Lung (tissue), 12 donors: Measurements from ENCODE around the gene PPP1R2B. TPM values are rescaled to one million over a fixed set of nuclear protein-coding genes. Genes with fewer than 3 reads are reported as not detected.

Experiments used
- ATAC-seq: fragments of 200-7000 bp; cut with Tn5 transposase; one replicate; pipeline ENCODE4 v1.9.1; 2020; ENCODE audit warnings: moderate number of reproducible peaks; ENCODE audit not compliant: insufficient read depth, low FRiP score
- DNase-seq, 3 donors: peaks; one replicate each; pipeline ENCODE4 v3.0.0-alpha.2; 2013 to 2017
- H3K27ac ChIP-seq, 2 donors: one replicate each; pipeline ENCODE4 v1.5.1; 2013; ENCODE audit warnings: mild to moderate bottlenecking in 2 of 2, moderate library complexity in 2 of 2, control low read depth in 1 of 2, inconsistent platforms in 1 of 2, low read depth in 1 of 2, low read length in 1 of 2
- H3K27me3 ChIP-seq, 3 donors: one replicate each; pipeline ENCODE4 v1.5.1; 2013; ENCODE audit warnings: low read length in 2 of 3; ENCODE audit not compliant: control insufficient read depth in 3 of 3, insufficient read depth in 3 of 3
- H3K36me3 ChIP-seq, 4 donors: one replicate each; pipeline ENCODE4 v1.5.1; 2013; ENCODE audit warnings: low read length in 4 of 4, mild to moderate bottlenecking in 1 of 4, moderate library complexity in 1 of 4; ENCODE audit not compliant: control insufficient read depth in 4 of 4, insufficient read depth in 4 of 4
- H3K4me1 ChIP-seq, 5 donors: one replicate each; pipeline ENCODE4 v1.5.1; 2013; ENCODE audit warnings: low read length in 5 of 5, mild to moderate bottlenecking in 2 of 5, moderate library complexity in 1 of 5; ENCODE audit not compliant: control insufficient read depth in 5 of 5, insufficient read depth in 5 of 5
- H3K4me3 ChIP-seq: one replicate; pipeline ENCODE4 v1.5.1; 2013; ENCODE audit warnings: mild to moderate bottlenecking, control low read depth, moderate library complexity
- H3K9ac ChIP-seq, 2 donors: one replicate each; pipeline ENCODE4 v1.5.1; 2013; ENCODE audit warnings: low read length in 2 of 2, control low read depth in 1 of 2; ENCODE audit not compliant: insufficient read depth in 1 of 2
- H3K9me3 ChIP-seq, 4 donors: one replicate each; pipeline ENCODE4 v1.5.1; 2013; ENCODE audit warnings: low read length in 3 of 4, mild to moderate bottlenecking in 1 of 4, moderate library complexity in 1 of 4; ENCODE audit not compliant: control insufficient read depth in 4 of 4, insufficient read depth in 3 of 4
- CTCF ChIP-seq: IDR thresholded peaks from 2 replicates; pipeline ENCODE4 v1.5.1; 2012; ENCODE audit warnings: mild to moderate bottlenecking; ENCODE audit errors: control extremely low read depth, extremely low read depth
- WGBS, 2 donors: extraction: QIAGEN DNeasy Blood & Tissue Kit; methylation state at CpG; one replicate each; pipeline ENCODE4 v1.1.7; 2013; 5-methylcytosine and 5-hydroxymethylcytosine counted together
- polyA plus RNA-seq, 2 donors: library from polyadenylated mRNA; stranded (reverse); fragments of 200-250 nt; gene quantifications; one replicate each; pipeline ENCODE4 v1.2.1, GENCODE V29; 2013
- total RNA-seq, 2 donors: library from RNA; depleted of rRNA in 1 of 2; stranded (reverse); fragments of >200 nt in 1 of 2; gene quantifications; one replicate each; pipeline ENCODE4 v1.2.1, GENCODE V29; 2014 to 2021
- donor health status: control.
- donor health status: control.
- donor health status: Bipolar disorder and iron deficiency.
- donor health status: healthy.
- donor health status: DM: yes; HTN: yes; CAD: no.

PPP1R2B gene
- total and polyA plus RNA-seq, 4 donors = 0.02 to 0.11 TPM; not detected in 2

GRCh38 chr5:156871212-156871611 lies 21.1 kb downstream of the PPP1R2B start:
- Histone ChIP-seq H3K9ac (no peak overlapping the region), H3K4me3 (no peak overlapping the region), H3K36me3 (no peaks in the 10 kb centered on the region), H3K9me3 (peaks cover 0 to 3% (median 0%) of the 10 kb centered on the region in 4 donors), H3K4me1 (no peaks in the 10 kb centered on the region), H3K27me3 (no peaks in the 10 kb centered on the region), H3K27ac (no peak overlapping the region)
- no peak for TF ChIP-seq CTCF
- ATAC-seq (no peak), DNase-seq (no peak)
- 78 to 87% methylated on average over 1 of the region's 1 CpG for WGBS, 2 donors

- WGBS, 2 donors = 84 to 90% methylated on average over 3 of the region's 3 CpGs
- no peak for ATAC-seq
- no peak overlapping the region for H3K27ac ChIP-seq
These were observed 29.7 kb downstream of the PPP1R2B start for GRCh38 chr5:156879665-156880285.

GRCh38 chr5:156883316-156883875 lies 33.3 kb downstream of the PPP1R2B start:
- H3K27me3 ChIP-seq = no peaks in the 10 kb centered on the region
- H3K36me3 ChIP-seq = no peaks in the 10 kb centered on the region
- H3K4me1 ChIP-seq = no peaks in the 10 kb centered on the region
- no peak overlapping the region for H3K4me3 ChIP-seq
- TF ChIP-seq CTCF = no peak
- H3K9ac ChIP-seq = no peak overlapping the region
- no peak for DNase-seq
- no peak overlapping the region for H3K27ac ChIP-seq
- 45 to 53% methylated on average over 3 of the region's 3 CpGs for WGBS, 2 donors
- ATAC-seq = no peak
- no peaks in the 10 kb centered on the region for H3K9me3 ChIP-seq

More at GRCh38 chr5:156879665-156880285, 29.7 kb downstream of the PPP1R2B start:
- H3K27me3 ChIP-seq = no peaks in the 10 kb centered on the region
- no peaks in the 10 kb centered on the region for H3K36me3 ChIP-seq
- H3K9ac ChIP-seq = no peak overlapping the region
- H3K4me1 ChIP-seq = no peaks in the 10 kb centered on the region
- no peak for DNase-seq
- H3K4me3 ChIP-seq = no peak overlapping the region
- TF ChIP-seq CTCF = no peak
- H3K9me3 ChIP-seq = no peaks in the 10 kb centered on the region

GRCh38 chr5:156888520-156888919 lies 38.4 kb downstream of the PPP1R2B start:
- Histone ChIP-seq H3K4me3 (no peak overlapping the region), H3K9ac (no peak overlapping the region), H3K9me3 (no peaks in the 10 kb centered on the region), H3K4me1 (no peaks in the 10 kb centered on the region), H3K27me3 (no peaks in the 10 kb centered on the region), H3K27ac (no peak overlapping the region), H3K36me3 (no peaks in the 10 kb centered on the region)
- no peak for TF ChIP-seq CTCF
- no peak for DNase-seq
- 85 to 93% methylated on average over 2 of the region's 2 CpGs for WGBS, 2 donors
- no peak for ATAC-seq
